Large intestine (tissue), 3 donors: ENCODE results near the gene PRPF19. TPM values are rescaled to one million over a fixed set of nuclear protein-coding genes. Genes with fewer than 3 reads are reported as not detected.
A peak's percentile ranks its signal among the peaks of the same experiment; 100 is the strongest.

Experiments used
- DNase-seq, 2 donors: peaks; one replicate each; pipeline versions ENCODE4 v3.0.0 to v3.0.0-alpha.2; 2013
- H3K27ac ChIP-seq: one replicate; pipeline ENCODE4 v1.5.1; 2013; ENCODE audit warnings: low read length
- H3K27me3 ChIP-seq: 2 replicates; pipeline ENCODE4 v1.6.1; 2013; ENCODE audit warnings: low read length; ENCODE audit not compliant: control insufficient read depth, insufficient read depth
- H3K36me3 ChIP-seq: 2 replicates; pipeline ENCODE4 v1.6.1; 2013; ENCODE audit warnings: low read length; ENCODE audit not compliant: control insufficient read depth, insufficient read depth
- H3K4me1 ChIP-seq: one replicate; pipeline ENCODE4 v1.6.1; 2013; ENCODE audit warnings: low read length; ENCODE audit not compliant: control insufficient read depth, insufficient read depth
- H3K4me3 ChIP-seq: one replicate; pipeline ENCODE4 v1.5.1; 2013; ENCODE audit warnings: low read length
- H3K9me3 ChIP-seq: one replicate; pipeline ENCODE4 v1.6.1; 2013; ENCODE audit warnings: mild to moderate bottlenecking, low read depth, low read length, moderate library complexity; ENCODE audit not compliant: control insufficient read depth
- WGBS: methylation state at CpG from one replicate; pipeline ENCODE4 v1.1.5; 2013; ENCODE audit warnings: low lambda C conversion rate; ENCODE audit not compliant: insufficient coverage; 5-methylcytosine and 5-hydroxymethylcytosine counted together
- polyA plus RNA-seq: library from polyadenylated mRNA; unstranded; fragments of 120-200 nt; gene quantifications from one replicate; pipeline ENCODE4 v1.2.1, GENCODE V29; 2013

PRPF19 gene
- polyA plus RNA-seq, 1 donor, result 92.6 TPM

- peaks cover 36% of the 10 kb centered on the region for H3K36me3 ChIP-seq
- H3K4me3 ChIP-seq, result peak within 1 kb of the TSS; percentile 55
- peaks cover 9% of the 10 kb centered on the region for H3K27me3 ChIP-seq
- peaks cover 14% of the 10 kb centered on the region for H3K4me1 ChIP-seq
- no CpG with 5 or more reads among the region's 69 CpGs for WGBS
- peak in 1 of 2 donors; percentile 80 for DNase-seq
- H3K9me3 ChIP-seq, result no peaks in the 10 kb centered on the region
- H3K27ac ChIP-seq, result no peak within 1 kb of the TSS
These were observed 17.9 kb upstream of the PRPF19 start, which contains the start of gene TMEM132A for GRCh38 chr11:60924110-60924905. Gene TMEM132A, plus strand, starts transcription at chr11:60924460. Its CDS starts 174 bp downstream, at chr11:60924634.

- Histone ChIP-seq H3K36me3 (peaks cover 35% of the 10 kb centered on the region), H3K27ac (no peak overlapping the region)
- DNase-seq, result no peak
These were observed 17.4 kb upstream of the PRPF19 start for GRCh38 chr11:60923800-60924109.

GRCh38 chr11:60923326-60923725 lies 16.9 kb upstream of the PRPF19 start:
- Histone ChIP-seq H3K27me3 (peaks cover 9% of the 10 kb centered on the region), H3K36me3 (peaks cover 32% of the 10 kb centered on the region), H3K9me3 (no peaks in the 10 kb centered on the region), H3K27ac (no peak overlapping the region), H3K4me3 (no peak overlapping the region), H3K4me1 (peaks cover 11% of the 10 kb centered on the region)
- 100% methylated on average over 1 of the region's 5 CpGs for WGBS
- no peak for DNase-seq

More at GRCh38 chr11:60923800-60924109, 17.4 kb upstream of the PRPF19 start:
- H3K9me3 ChIP-seq, result no peaks in the 10 kb centered on the region
- no CpG with 5 or more reads among the region's 6 CpGs for WGBS
- H3K4me1 ChIP-seq, result peaks cover 11% of the 10 kb centered on the region
- H3K4me3 ChIP-seq, result peak overlapping the region; percentile 18
- peaks cover 9% of the 10 kb centered on the region for H3K27me3 ChIP-seq

GRCh38 chr11:60922906-60923305 lies 16.5 kb upstream of the PRPF19 start:
- Histone ChIP-seq H3K4me3 (no peak overlapping the region), H3K36me3 (peaks cover 32% of the 10 kb centered on the region), H3K27ac (no peak overlapping the region), H3K9me3 (no peaks in the 10 kb centered on the region), H3K27me3 (peaks cover 9% of the 10 kb centered on the region), H3K4me1 (peaks cover 11% of the 10 kb centered on the region)
- no CpG with 5 or more reads among the region's 6 CpGs for WGBS
- DNase-seq, result no peak

GRCh38 chr11:60921777-60922335 lies 15.5 kb upstream of the PRPF19 start:
- Histone ChIP-seq H3K27me3 (peaks cover 9% of the 10 kb centered on the region), H3K27ac (no peak overlapping the region), H3K4me3 (no peak overlapping the region), H3K36me3 (peaks cover 32% of the 10 kb centered on the region), H3K4me1 (peaks cover 11% of the 10 kb centered on the region), H3K9me3 (no peaks in the 10 kb centered on the region)
- no CpG with 5 or more reads among the region's 23 CpGs for WGBS
- DNase-seq, result no peak

- DNase-seq, result no peak
- Histone ChIP-seq H3K4me3 (no peak overlapping the region), H3K4me1 (peaks cover 11% of the 10 kb centered on the region), H3K9me3 (no peaks in the 10 kb centered on the region), H3K36me3 (peaks cover 35% of the 10 kb centered on the region), H3K27me3 (peaks cover 9% of the 10 kb centered on the region), H3K27ac (no peak overlapping the region)
- WGBS, result no CpG with 5 or more reads among the region's 11 CpGs
These were observed 14.9 kb upstream of the PRPF19 start for GRCh38 chr11:60921259-60921658.

GRCh38 chr11:60919956-60920355 lies 13.6 kb upstream of the PRPF19 start:
- Histone ChIP-seq H3K4me1 (peaks cover 17% of the 10 kb centered on the region), H3K27me3 (peaks cover 4% of the 10 kb centered on the region)
- 80% methylated on average over 1 of the region's 2 CpGs for WGBS

GRCh38 chr11:60919320-60919719 lies 12.9 kb upstream of the PRPF19 start:
- Histone ChIP-seq H3K4me3 (no peak overlapping the region), H3K27ac (no peak overlapping the region), H3K4me1 (peaks cover 19% of the 10 kb centered on the region), H3K9me3 (no peaks in the 10 kb centered on the region), H3K27me3 (no peaks in the 10 kb centered on the region), H3K36me3 (peaks cover 35% of the 10 kb centered on the region)
- no CpG with 5 or more reads among the region's 1 CpG for WGBS
- no peak for DNase-seq

More at GRCh38 chr11:60919956-60920355, 13.6 kb upstream of the PRPF19 start:
- Histone ChIP-seq H3K9me3 (no peaks in the 10 kb centered on the region), H3K36me3 (peaks cover 35% of the 10 kb centered on the region), H3K27ac (no peak overlapping the region), H3K4me3 (no peak overlapping the region)
- no peak for DNase-seq

GRCh38 chr11:60918939-60919265 lies 12.5 kb upstream of the PRPF19 start:
- no peak overlapping the region for H3K27ac ChIP-seq
- no peak for DNase-seq

GRCh38 chr11:60918251-60918938 lies 12.0 kb upstream of the PRPF19 start:
- Histone ChIP-seq H3K4me1 (peaks cover 16% of the 10 kb centered on the region), H3K27me3 (no peaks in the 10 kb centered on the region), H3K4me3 (no peak overlapping the region), H3K27ac (no peak overlapping the region), H3K36me3 (peaks cover 35% of the 10 kb centered on the region), H3K9me3 (no peaks in the 10 kb centered on the region)
- WGBS, result 40% methylated on average over 1 of the region's 4 CpGs
- no peak for DNase-seq

More at GRCh38 chr11:60918939-60919265, 12.5 kb upstream of the PRPF19 start:
- WGBS, result no CpG with 5 or more reads among the region's 2 CpGs
- H3K36me3 ChIP-seq, result peaks cover 35% of the 10 kb centered on the region
- H3K4me3 ChIP-seq, result no peak overlapping the region
- no peaks in the 10 kb centered on the region for H3K9me3 ChIP-seq
- H3K27me3 ChIP-seq, result no peaks in the 10 kb centered on the region
- H3K4me1 ChIP-seq, result peaks cover 16% of the 10 kb centered on the region
